ENCODE data around the gene IL1F10.

The IL1F10 gene

GRCh38 chr2:113123726-113124125, 56.0 kb downstream of the IL1F10 start:
- no peak overlapping the region for H3K4me3 ChIP-seq (ENCODE audit: low read depth, low read length)
- DNase-seq (ENCODE audit: low read depth): no peak
- no peak for TF ChIP-seq CTCF (IDR thresholded peaks at IDR 0.05; ENCODE audit: low read depth, low read length, missing control alignments)

DNA sequence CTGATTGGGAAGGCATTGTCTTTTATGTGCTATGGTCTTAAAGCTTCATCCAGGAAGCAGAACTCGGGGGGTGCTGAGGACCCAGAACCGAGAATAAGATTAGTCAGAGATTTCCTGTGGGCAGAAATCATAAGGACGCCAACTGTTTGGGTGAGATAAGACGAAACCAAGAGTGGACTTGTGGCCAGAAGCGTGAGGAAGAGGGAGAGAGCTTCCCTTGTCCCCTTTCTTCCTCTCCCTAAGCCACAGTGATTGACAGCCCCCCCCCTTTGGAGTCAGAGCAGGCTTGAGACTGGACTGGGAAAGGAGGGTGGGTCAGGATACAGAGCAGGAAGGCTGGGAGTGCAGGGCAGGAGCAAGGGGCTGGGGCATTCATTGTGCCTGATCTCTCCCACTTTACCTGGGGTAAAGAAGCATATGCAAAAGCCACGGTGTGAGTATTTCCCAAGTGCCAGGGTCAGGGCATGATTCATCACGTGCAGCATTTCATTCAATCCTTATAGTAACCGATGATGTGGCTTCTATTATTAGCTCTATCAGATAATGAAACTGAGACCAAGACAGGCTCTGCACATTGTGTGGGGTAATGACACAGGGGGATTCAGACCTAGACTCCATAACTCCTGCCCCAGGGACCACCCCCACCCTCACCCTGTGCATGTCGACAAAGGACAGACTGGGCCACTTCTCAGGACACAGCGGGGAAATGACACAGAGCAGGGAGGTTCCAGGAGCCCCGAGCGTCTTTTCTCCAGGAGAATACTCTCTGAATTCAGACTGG, 56.6 kb downstream of the IL1F10 start:
- TF ChIP-seq CTCF (IDR thresholded peaks at IDR 0.05; ENCODE audit: low read depth, low read length, missing control alignments): no peak
- no peak for DNase-seq (ENCODE audit: low read depth)
- H3K4me3 ChIP-seq (ENCODE audit: low read depth, low read length): no peak overlapping the region
